DMS153 treated with DMSO at 0.1 percent for 48 hours (cell line): Measurements from ENCODE around the gene CD2.
"Not testable (repeated sequence)": the region's sequence is repeated elsewhere in the genome, so short reads cannot be mapped to it uniquely, and the experiment has no call there.

Experiments
- DNase-seq: peaks from one replicate; lab custom pipeline; 2025; ENCODE audit not compliant: unreplicated experiment; lab: John Stamatoyannopoulos, UW

CD2 gene

DNA sequence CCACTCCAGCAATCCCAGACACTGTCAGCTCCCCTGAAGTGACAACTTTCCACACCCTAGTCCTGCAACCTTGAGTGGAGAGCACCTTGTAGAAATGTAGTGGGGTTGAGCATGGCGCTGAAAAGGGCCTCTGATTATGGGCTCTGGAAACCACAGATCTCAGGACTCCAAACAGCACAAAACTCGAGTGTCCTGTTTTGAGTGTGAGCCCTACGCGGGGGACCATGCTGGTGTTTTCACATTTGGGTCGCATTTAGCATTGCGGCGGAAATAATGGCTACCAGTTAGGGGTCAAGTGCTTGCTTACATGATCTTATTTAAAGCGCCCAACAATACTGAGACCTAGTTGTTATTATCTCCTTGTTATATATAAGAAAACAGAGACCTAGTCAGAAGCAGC is 1.9 kb downstream of the CD2 start:
- not testable (repeated sequence) for DNase-seq

DNA sequence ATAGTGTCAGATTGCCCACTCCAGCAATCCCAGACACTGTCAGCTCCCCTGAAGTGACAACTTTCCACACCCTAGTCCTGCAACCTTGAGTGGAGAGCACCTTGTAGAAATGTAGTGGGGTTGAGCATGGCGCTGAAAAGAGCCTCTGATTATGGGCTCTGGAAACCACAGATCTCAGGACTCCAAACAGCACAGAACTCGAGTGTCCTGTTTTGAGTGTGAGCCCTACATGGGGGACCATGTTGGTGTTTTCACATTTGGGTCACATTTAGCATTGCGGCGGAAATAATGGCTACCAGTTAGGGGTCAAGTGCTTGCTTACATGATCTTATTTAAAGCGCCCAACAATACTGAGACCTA is 4.2 kb downstream of the CD2 start:
- not testable (repeated sequence) for DNase-seq

DNA sequence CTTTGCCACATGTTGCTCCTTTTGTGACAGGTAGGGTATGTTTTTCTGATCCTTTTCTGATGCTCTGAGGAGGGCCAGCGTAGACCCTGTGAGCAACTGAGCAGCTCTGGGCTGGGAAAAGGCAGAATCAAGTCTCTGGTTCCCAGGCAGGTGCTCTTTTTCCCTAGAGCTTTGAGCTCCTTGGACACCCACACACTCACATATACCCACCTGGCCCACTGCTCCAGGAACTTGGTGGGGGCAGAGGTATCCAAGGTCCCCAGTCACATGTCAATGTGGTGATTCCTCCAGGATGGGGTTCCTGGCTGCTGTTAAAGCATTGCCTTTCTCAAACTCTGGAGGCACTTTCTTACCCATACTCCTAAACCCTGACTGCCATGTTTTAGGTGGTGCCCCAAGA is 5.4 kb downstream of the CD2 start:
- no peak for DNase-seq

DNA sequence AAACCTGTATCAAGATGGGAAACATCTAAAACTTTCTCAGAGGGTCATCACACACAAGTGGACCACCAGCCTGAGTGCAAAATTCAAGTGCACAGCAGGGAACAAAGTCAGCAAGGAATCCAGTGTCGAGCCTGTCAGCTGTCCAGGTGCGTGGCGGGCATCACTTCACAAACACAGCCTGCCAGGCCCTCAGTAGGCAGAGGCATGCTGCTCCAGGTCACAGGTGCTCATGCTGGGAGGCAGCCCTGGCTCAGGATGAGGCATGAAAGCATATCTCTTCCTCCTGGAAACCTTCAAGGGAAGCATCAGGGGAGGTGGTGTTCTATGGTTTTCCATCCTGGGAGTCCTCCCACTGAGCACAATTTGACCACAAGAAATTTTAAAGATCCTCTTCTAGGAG is 6.3 kb downstream of the CD2 start:
- DNase-seq = no peak

DNA sequence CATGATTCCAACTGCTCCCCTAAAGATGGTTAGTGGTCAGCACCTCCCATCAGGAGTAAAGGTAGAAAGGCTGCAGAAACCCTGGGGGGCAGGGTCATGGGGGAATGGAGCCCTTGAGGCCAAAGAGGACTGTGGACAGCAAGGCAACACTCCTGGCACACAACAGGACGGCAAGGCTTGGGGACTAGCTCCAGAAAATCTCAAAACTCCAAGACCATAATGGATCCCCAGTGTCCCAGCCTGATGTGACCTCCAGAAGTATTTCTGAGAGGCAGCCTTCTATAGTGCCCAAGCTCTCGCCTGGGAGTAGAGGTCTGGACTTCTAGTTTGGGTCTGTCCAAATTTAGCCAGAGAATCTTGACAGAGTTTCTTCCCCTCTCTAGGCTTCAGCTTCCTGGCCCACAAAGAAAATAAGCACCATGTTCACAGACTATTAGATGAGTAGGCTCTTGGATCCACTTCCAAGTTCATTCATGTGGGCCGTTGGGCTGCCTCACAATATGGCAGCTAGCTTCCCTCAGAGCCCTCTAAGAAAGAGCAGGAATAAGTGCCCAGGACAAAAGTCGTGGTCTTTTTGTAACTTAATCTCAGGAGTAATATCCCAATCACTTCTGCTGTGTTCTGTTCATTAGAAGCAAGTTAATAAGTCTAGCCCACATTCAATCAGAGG is 6.9 kb downstream of the CD2 start:
- no peak for DNase-seq

DNA sequence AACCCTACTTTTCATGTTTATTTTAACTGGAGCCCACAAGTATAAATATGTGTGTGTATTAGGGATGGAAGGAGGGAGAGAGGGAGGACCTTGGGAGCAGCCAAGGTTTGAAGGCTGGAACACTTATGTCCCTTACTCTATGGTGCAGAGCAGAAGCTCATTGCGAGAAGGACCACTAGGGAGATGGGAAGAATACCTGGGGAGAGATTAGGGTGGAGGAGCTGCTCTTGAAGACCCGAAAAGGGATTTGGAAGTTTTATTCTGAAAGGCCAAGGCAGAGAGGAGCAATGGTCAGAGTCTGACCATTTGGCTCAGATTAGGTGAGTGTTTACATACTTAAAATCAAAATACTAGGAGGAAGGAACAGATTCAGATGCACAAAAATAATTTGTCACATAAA is 8.1 kb downstream of the CD2 start:
- no peak for DNase-seq

DNA sequence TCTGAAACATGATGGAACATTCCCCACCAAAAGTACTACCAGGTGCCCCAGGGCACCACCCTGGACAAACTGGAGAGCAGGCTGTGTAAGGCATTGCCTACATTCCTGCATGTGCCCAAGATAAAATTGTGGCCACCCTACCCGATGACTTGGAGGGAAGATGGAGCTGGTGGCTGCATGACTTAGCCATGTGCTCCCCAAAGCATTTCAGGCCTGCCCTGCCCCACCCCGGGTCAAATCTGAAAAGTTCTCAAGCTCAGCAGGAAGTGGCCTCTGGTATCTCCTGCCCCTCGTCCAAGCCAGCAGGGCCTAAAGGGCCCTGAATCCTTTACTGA is 8.5 kb downstream of the CD2 start:
- DNase-seq = no peak

DNA sequence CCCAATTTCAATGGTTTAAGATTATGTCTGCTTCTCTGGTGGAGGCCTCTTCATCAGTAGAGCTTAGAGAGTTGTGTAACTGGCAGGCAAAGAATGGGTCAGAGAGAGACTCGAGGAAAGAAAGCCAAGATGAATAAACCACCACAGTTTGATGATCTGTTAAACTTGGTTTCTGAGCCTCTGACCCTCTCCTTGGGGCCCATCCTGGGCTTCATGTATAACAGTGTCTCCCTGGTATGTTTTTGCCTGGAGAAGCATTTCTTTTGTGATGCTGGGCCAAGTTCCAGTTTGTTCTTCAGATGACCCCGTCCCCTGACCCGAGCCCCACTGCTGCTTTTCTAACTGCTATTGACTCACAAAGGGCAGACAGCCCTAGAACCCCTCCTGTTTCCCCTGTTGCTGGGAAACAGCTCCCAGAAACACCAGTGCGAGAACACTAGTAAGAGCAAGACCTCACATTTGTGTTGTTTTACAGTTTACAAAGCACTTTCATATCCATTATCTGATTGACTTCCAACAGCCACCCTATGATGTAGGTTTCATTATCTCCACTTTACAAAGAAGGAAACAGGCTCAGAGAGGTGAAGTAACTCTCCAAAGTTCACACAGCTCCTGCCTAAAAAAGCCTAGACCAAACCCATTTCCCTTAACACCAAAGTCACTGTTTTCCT is 9.0 kb downstream of the CD2 start:
- no peak for DNase-seq

DNA sequence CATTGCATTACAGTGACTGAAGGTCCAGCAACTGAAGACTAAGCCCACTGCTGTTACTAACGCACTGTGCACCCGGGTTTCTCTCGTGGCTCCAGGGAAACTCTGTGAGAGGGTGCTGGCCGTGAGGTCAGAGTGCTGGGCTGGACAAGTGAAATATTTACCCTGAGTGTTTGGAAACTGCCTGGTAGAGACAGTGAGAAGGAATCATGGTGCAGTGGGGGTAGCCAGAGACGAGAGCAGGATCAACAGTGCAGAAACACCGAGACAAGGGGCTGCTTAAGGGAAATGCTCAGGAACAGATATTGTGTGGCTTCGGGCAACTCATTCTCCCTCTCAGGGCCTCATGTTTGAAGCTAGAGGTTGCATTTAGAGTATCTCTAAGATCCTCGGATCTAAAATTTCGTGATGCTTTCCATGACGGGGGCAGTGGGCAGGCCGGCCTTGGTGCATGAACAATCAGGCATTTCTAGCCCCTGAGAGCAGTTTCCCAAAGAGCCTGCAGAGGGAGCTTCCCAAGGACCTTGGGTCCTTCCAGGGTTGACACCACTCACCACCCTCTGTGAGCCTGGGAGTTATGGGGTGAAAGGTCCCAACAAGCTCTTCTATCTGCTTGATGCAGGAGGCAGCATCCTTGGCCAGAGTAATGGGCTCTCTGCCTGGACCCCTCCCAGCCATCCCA is 9.7 kb downstream of the CD2 start:
- peak; percentile 10 for DNase-seq

DNA sequence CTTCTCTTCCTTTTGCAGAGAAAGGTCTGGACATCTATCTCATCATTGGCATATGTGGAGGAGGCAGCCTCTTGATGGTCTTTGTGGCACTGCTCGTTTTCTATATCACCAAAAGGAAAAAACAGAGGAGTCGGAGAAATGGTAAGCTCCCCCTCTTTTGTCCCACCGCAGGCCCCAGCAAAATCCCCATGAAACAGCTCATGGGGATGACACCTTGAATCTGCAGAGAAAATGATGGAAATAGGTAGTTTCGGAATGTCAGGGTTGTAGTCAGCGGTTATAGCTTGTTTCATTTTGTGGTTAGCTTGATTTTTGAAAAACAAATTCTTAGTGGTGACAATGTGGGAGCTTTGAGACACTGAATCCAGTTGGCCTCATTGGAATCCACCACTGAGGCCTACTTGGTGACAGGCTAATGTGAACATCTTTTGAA is 10.3 kb downstream of the CD2 start:
- DNase-seq = no peak

DNA sequence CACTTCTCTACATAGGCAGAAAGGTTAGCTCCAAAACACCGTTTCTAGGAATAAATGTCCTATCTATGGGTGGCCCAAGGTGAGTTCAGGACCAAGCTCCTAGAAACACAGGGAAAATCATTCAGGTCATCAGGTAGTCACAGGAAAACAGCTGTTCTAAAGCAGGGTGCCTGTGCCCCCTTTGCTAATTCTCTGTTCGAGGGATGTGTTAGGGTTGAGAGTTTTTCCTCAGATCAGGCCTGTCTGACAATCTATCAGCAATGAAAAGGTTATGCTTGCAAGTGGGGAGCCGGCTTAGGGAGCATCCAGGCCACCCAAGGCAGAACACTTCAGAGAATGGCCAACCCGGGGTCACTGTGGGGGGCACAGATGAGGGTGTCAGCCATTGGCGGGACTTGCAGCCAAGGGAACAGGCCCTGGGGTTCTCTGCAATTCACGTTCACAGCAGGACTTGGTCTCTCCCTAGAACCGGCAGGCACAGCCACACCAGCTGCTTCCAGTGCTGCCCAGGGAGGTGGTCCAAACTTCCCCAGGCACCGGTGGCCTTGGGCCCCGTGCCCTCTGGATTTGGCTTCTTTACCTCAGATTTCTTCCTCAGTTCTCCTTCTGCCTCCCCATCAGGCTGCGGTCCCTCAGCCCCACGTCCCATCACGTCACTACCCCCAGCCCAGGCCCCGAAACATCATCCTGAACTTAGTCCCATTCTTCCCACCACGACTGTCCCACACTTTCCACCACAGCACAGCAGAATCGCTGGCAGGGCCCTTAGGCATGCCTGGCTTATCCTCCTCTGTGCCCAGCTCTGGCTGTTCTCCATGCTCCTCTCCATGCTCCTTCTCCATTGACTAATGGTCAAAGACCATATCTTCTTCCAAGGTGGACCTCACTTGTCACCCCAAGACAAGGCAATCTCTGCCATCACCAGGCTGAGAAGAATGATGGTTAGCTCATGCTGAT is 11.0 kb downstream of the CD2 start:
- no peak for DNase-seq

DNA sequence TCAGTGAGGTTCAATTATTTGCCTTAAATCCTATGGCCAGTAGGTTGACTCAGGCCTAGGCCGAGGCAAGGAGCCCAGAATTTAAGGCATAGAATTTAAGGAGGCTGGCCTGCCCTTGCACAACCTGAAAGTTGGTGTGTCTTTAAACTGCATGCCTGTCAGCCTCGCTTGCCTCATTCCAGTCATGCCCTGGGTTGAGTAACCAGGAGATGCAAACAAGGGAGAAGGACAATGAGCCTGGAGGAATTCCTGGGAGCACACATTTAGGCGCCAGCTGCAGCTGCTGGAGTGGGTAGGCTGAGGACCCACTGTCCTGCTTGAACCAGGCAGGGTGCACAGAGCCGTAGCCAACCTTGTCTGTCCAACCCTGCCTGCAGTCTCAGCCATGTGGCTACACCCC is 11.7 kb downstream of the CD2 start:
- no peak for DNase-seq

DNA sequence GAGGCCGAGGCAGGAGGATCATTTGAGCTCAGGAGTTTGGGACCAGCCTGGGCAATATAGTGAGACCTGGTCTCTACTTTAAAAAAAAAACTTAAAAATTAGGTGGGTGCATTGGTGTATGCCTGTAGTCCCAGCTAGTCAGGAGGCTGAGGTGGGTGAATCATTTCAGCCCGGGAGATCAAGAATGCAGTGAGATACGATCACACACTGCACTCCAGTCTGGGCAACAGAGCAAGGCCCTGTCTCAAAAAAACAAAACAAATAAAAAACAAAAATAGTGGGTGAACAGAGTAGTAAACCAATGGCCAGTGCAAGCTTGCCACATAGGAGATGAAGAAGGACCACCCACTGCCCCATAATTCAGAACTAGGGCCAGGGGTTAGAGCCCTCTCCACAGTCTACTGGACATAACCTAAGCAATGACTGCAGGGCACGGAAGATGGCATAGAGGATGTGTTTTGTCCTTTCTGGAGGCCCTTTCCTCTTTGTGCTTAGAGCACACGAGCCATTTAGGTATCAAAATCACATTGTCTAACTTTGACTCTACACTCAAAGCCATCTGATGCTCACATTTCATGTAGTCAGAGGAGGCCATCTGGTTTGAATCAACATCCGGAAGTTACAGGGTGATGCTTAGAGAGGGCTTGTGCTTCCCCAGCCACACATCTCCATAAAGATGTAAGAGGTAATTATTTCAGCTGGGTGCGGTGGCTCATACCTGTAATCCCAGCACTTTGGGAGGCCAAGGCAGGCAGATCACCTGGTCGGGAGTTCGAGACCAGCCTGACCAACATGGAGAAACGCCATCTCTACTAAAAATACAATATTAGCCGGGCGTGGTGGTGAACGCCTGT is 12.6 kb downstream of the CD2 start:
- DNase-seq = no peak

DNA sequence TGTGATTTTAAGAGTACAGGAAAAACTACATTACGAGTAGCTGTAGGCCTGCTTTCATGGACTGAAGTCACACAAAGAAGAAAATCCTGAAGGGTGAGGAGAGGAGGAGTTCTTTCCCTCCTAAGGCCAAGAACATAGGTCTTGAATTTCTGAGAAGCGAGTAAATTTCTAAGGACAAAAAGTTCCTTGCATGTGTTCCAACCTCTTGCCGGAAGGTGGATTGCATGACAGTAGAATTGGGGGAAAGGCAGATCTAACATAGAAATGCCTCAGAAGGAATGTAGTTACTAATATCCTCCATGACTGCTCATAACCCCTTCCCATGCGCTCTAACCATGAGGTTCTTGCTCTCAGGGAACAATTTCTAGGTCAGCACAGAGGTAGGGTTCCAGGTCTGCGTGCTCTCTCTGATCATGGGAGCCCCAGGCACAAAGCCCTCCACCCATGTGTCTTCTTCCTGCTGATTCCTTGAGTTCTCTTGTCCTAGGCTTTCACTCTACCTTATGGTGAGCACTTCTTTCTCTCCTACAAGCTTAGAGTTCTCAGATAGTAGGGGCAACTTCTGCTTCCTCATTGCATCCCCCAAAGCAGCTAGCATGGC is 13.7 kb downstream of the CD2 start:
- no peak for DNase-seq

DNA sequence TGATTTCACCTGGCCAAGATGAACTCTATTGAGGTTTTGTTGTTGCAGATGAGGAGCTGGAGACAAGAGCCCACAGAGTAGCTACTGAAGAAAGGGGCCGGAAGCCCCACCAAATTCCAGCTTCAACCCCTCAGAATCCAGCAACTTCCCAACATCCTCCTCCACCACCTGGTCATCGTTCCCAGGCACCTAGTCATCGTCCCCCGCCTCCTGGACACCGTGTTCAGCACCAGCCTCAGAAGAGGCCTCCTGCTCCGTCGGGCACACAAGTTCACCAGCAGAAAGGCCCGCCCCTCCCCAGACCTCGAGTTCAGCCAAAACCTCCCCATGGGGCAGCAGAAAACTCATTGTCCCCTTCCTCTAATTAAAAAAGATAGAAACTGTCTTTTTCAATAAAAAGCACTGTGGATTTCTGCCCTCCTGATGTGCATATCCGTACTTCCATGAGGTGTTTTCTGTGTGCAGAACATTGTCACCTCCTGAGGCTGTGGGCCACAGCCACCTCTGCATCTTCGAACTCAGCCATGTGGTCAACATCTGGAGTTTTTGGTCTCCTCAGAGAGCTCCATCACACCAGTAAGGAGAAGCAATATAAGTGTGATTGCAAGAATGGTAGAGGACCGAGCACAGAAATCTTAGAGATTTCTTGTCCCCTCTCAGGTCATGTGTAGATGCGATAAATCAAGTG is 14.3 kb downstream of the CD2 start:
- DNase-seq = no peak

DNA sequence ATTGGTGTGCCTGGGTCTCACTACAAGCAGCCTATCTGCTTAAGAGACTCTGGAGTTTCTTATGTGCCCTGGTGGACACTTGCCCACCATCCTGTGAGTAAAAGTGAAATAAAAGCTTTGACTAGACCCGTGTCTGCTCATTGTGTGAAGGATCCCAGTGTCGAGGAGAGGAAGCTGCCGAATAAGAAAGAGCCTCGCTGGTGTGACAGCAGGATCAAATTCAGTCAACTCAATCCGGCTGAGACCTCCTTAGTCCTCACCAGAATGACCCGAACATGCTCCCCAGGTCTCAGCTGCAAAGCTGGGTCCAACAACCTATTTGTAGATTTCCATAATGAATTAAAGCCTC is 14.8 kb downstream of the CD2 start:
- DNase-seq = no peak

DNA sequence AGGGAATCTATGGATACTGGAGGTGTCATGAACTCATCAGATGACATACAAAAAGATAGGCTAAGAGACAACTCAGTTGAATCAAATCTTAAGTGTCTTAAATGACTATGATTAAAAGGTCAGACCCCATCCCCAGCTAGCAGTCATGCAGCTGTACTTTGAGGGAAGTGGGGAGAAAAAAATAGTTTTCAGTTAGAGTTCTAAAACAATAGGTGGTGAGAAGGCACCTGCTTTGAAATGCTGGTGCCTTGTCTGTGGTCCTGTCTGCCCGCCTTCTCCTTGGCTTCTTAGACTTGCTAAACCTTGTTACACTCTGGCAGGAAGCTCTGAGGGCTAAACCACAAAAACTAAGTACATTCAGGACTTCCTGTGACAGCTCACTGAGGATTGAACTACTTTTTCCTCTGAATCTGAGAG is 15.3 kb downstream of the CD2 start:
- no peak for DNase-seq

DNA sequence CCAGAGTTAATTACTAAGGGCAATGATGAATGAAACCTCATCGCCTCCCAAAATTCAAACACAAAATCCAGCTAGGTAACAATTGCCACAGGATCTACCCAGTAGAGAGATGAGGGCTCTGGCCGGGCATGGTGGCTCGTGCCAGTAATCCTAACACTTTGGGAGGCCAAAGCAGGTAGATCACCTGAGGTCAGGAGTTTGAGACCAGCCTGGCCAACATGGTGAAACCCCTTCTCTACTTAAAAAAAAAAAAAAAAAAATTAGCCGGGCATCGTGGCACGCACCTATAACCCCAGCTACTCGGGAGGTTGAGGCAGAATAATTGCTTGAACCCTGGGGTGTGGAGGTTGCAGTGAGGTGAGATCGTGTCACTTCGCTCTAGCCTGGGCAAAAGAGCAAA is 15.8 kb downstream of the CD2 start:
- DNase-seq = no peak

DNA sequence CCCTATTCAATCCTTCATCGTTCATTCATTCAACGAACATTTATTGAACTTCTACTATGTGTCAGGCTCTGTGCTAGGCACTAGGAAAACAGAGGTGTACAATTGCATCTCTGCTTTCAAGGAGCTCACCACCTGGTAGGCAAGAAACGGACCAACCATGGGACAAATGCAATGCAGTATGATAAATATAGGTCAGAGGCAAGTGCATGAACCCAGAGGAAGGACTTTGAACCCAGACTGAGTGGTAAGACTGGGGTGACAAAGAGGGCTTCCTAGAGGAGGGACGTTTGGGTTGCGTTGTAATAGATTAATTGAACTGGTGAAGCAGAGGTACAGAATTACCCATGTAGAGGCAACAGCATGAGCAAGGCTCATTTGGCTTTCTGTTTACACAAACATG is 16.4 kb downstream of the CD2 start:
- no peak for DNase-seq
